OCI-LY1 (cell line): ENCODE results near the gene SUGCT.

Experiments
- H2AFZ ChIP-seq: fragments of 200-600 bp; sonication (generic), shearing (Covaris generic); 2 replicates; pipeline ENCODE4 v1.6.0; 2014; ENCODE audit warnings: antibody characterized with exemption, mild to moderate bottlenecking, low read length
- H3F3A ChIP-seq: fragments of 200-600 bp; sonication (generic), shearing (Covaris generic); 2 replicates; pipeline ENCODE4 v1.6.0; 2014; ENCODE audit warnings: mild to moderate bottlenecking, antibody characterized with exemption, low read length, moderate library complexity; ENCODE audit not compliant: insufficient read depth
- H3K27ac ChIP-seq: fragments of 200-600 bp; sonication (generic); 2 replicates; pipeline ENCODE4 v1.5.1; 2014; ENCODE audit warnings: low read length, mixed run types, mild to moderate bottlenecking, low read depth; ENCODE audit not compliant: poor library complexity, severe bottlenecking
- H3K27me3 ChIP-seq: fragments of 200-600 bp; sonication (generic); 2 replicates; pipeline ENCODE4 v1.6.0; 2014; ENCODE audit warnings: antibody characterized with exemption, mild to moderate bottlenecking, low read length, moderate library complexity; ENCODE audit not compliant: insufficient read depth
- H3K36me3 ChIP-seq: fragments of 200-600 bp; sonication (generic); 2 replicates; pipeline ENCODE4 v1.6.1; 2014; ENCODE audit warnings: mild to moderate bottlenecking, antibody characterized with exemption, low read length, moderate library complexity, mixed read lengths; ENCODE audit not compliant: insufficient read depth
- H3K4me1 ChIP-seq: fragments of 200-600 bp; sonication (generic); 2 replicates; pipeline ENCODE4 v1.5.1; 2014; ENCODE audit warnings: mild to moderate bottlenecking, low read length, moderate library complexity; ENCODE audit not compliant: insufficient read depth, severe bottlenecking
- H3K4me2 ChIP-seq: fragments of 200-600 bp; sonication (generic), shearing (Covaris generic); 2 replicates; pipeline ENCODE4 v1.6.1; 2014; ENCODE audit warnings: low read length
- H3K4me3 ChIP-seq: fragments of 200-600 bp; sonication (generic); 2 replicates; pipeline ENCODE4 v1.5.1; 2014; ENCODE audit warnings: low read length, low read depth, mild to moderate bottlenecking, mixed read lengths; ENCODE audit not compliant: poor library complexity, severe bottlenecking
- H3K79me2 ChIP-seq: fragments of 200-600 bp; shearing (Covaris generic); 2 replicates; pipeline ENCODE4 v1.6.1; 2016; ENCODE audit warnings: mixed run types, low read length, mixed read lengths; ENCODE audit not compliant: insufficient read depth
- H3K9ac ChIP-seq: fragments of 200-600 bp; sonication (generic), shearing (Covaris generic); 2 replicates; pipeline ENCODE4 v1.6.1; 2014; ENCODE audit warnings: mild to moderate bottlenecking, low read length, mixed read lengths
- H3K9me2 ChIP-seq: fragments of 200-600 bp; sonication (generic), shearing (Covaris generic); 2 replicates; pipeline ENCODE4 v1.6.1; 2014; ENCODE audit warnings: low read depth, mild to moderate bottlenecking, low read length, mixed read lengths
- H3K9me3 ChIP-seq: fragments of 200-600 bp; shearing (Covaris generic); 2 replicates; pipeline ENCODE4 v1.6.1; 2014; ENCODE audit warnings: low read length, mixed read lengths
- H4K20me1 ChIP-seq: fragments of 200-600 bp; sonication (generic), shearing (Covaris generic); 2 replicates; pipeline ENCODE4 v1.6.0; 2016; ENCODE audit warnings: mild to moderate bottlenecking, low read length; ENCODE audit not compliant: insufficient read depth
- CTCF ChIP-seq: fragments of 200-600 bp; sonication (generic), shearing (Covaris generic); IDR thresholded peaks from 2 replicates; pipeline ENCODE4 v1.5.1; 2017; ENCODE audit warnings: mild to moderate bottlenecking, antibody characterized with exemption, low read length, moderate library complexity, mixed read lengths
- EZH2 ChIP-seq: fragments of 200-600 bp; sonication (generic), shearing (Covaris generic); IDR thresholded peaks from 2 replicates; pipeline ENCODE4 v1.8.0; 2017; ENCODE audit warnings: borderline replicate concordance, mixed run types, mild to moderate bottlenecking, antibody characterized with exemption, low read length, moderate library complexity, mixed read lengths

SUGCT gene

GRCh38 chr7:40299097-40299496 is 164.3 kb downstream of the SUGCT start:
- TF ChIP-seq CTCF (no peak), EZH2 (no peak)
- Histone ChIP-seq H3K9me2 (no peaks in the 10 kb centered on the region), H3F3A (no peaks in the 10 kb centered on the region), H4K20me1 (no peaks in the 10 kb centered on the region), H3K9me3 (no peaks in the 10 kb centered on the region), H2AFZ (no peak overlapping the region), H3K36me3 (no peaks in the 10 kb centered on the region), H3K79me2 (no peaks in the 10 kb centered on the region), H3K9ac (no peak overlapping the region), H3K27ac (no peak overlapping the region), H3K4me2 (no peak overlapping the region), H3K4me1 (no peaks in the 10 kb centered on the region), H3K27me3 (0 out of 2 replicates have a peak, but pooled peaks cover 3% of the 10 kb centered on the region), H3K4me3 (no peak overlapping the region)

DNA sequence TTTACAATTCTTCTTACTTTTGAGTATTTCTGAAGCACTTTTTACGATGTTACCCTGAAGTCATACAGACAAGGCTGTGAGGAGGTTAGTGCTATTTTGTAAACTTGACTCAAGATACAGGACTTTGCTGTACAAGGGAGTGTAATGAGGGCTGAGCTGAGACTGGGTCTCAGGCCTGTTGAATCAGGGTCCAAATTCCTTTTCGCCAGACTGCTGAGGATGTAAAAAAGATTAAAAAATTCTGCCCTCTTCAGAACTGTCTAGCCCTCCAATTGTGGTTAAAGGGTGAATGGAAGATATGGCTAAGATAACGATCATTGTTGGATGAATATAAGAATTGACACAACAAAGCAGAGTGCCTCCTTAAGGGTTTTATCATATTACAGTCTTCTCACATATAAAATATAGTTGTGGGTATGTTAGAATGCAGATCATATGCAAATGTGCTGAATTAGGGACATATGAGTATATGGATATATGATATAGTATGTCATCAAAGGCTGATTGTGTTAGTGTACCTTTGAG is 165.4 kb downstream of the SUGCT start:
- Histone ChIP-seq H3K36me3 (no peaks in the 10 kb centered on the region), H3K4me1 (no peaks in the 10 kb centered on the region), H4K20me1 (no peaks in the 10 kb centered on the region), H3K9me2 (no peaks in the 10 kb centered on the region), H3K27ac (no peak overlapping the region), H3K4me2 (no peak overlapping the region), H3K4me3 (no peak overlapping the region), H3K9ac (no peak overlapping the region), H3K27me3 (0 out of 2 replicates have a peak, but pooled peaks cover 3% of the 10 kb centered on the region), H3K79me2 (no peaks in the 10 kb centered on the region), H3K9me3 (no peaks in the 10 kb centered on the region), H3F3A (no peaks in the 10 kb centered on the region), H2AFZ (no peak overlapping the region)
- no peak for TF ChIP-seq CTCF
- no peak for TF ChIP-seq EZH2

GRCh38 chr7:40301486-40302068 is 166.8 kb downstream of the SUGCT start:
- H3K36me3 ChIP-seq: no peaks in the 10 kb centered on the region
- no peaks in the 10 kb centered on the region for H3F3A ChIP-seq
- no peaks in the 10 kb centered on the region for H3K79me2 ChIP-seq
- H3K9me3 ChIP-seq: no peaks in the 10 kb centered on the region
- 0 out of 2 replicates have a peak, but pooled peaks cover 3% of the 10 kb centered on the region for H3K27me3 ChIP-seq
- no peak overlapping the region for H3K27ac ChIP-seq
- H2AFZ ChIP-seq: no peak overlapping the region
- TF ChIP-seq CTCF (no peak), EZH2 (no peak)
- no peak overlapping the region for H3K4me2 ChIP-seq
- H3K9me2 ChIP-seq: no peaks in the 10 kb centered on the region
- H3K4me3 ChIP-seq: no peak overlapping the region
- no peaks in the 10 kb centered on the region for H4K20me1 ChIP-seq
- H3K4me1 ChIP-seq: no peaks in the 10 kb centered on the region
- H3K9ac ChIP-seq: no peak overlapping the region
